Tibial nerve (tissue), 4 donors: ENCODE results near the gene PPM1G. TPM values are rescaled to one million over a fixed set of nuclear protein-coding genes. Genes with fewer than 3 reads are reported as not detected.

Experiments
- DNase-seq, 2 donors: peaks; one replicate each; pipeline ENCODE4 v3.0.0-alpha.2; 2019; ENCODE audit warnings: low spot score in 2 of 2
- H3K27ac ChIP-seq, 4 donors: fragments of 200-600 bp; sonication (generic) in 3 of 4; one replicate each; pipeline ENCODE4 v1.5.1; 2017 to 2019; ENCODE audit warnings: mild to moderate bottlenecking in 1 of 4
- H3K27me3 ChIP-seq, 2 donors: fragments of 200-600 bp; sonication (generic) in 1 of 2; one replicate each; pipeline versions ENCODE4 v1.5.1 to v1.6.0; 2017 to 2019
- H3K36me3 ChIP-seq, 3 donors: fragments of 200-600 bp; sonication (generic); one replicate each; pipeline ENCODE4 v1.5.1; 2018 to 2019
- H3K4me1 ChIP-seq, 4 donors: fragments of 200-600 bp; sonication (generic) in 3 of 4; one replicate each; pipeline ENCODE4 v1.5.1; 2017 to 2019
- H3K4me3 ChIP-seq, 4 donors: fragments of 200-600 bp; sonication (generic) in 3 of 4; one replicate each; pipeline ENCODE4 v1.5.1; 2017 to 2019; ENCODE audit warnings: mild to moderate bottlenecking in 1 of 4, moderate library complexity in 1 of 4
- H3K9me3 ChIP-seq, 4 donors: fragments of 200-600 bp; sonication (generic) in 3 of 4; one replicate each; pipeline ENCODE4 v1.5.1; 2017 to 2019
- EP300 ChIP-seq, 2 donors: sonication (generic); formaldehyde crosslinking; IDR thresholded peaks; one replicate each; pipeline ENCODE4 v1.6.1; 2017; ENCODE audit warnings: antibody characterized with exemption in 2 of 2, mild to moderate bottlenecking in 1 of 2
- POLR2A ChIP-seq, 2 donors: fragments of 450-650 bp; IDR thresholded peaks; one replicate each; pipeline ENCODE4 v1.6.1; 2017; ENCODE audit warnings: antibody characterized with exemption in 2 of 2, mild to moderate bottlenecking in 2 of 2, moderate library complexity in 2 of 2
- WGBS, 2 donors: methylation state at CpG; one replicate each; pipeline ENCODE4 v1.1.5; 2018; 5-methylcytosine and 5-hydroxymethylcytosine counted together
- total RNA-seq, 4 donors: library from RNA; depleted of rRNA; stranded (reverse); fragments of >200 nt; gene quantifications; one replicate each; pipeline ENCODE4 v1.1.0, GENCODE V29; 2016
- TF ChIP-seq, protein P1 (sequence below), 5 experiments: fragments of 200-600 bp in 3 of 5; fragments of 450-650 bp in 2 of 5; sonication (generic) in 3 of 5; IDR thresholded peaks; one replicate each; pipeline ENCODE4 v1.5.1; 2016 to 2019; ENCODE audit warnings: antibody characterized with exemption in 5 of 5, mild to moderate bottlenecking in 3 of 5, moderate library complexity in 2 of 5

Gene PPM1G
- total RNA-seq, 4 donors from 2014 or later: 33.7 to 53.6 (median 47.9) TPM

DNA sequence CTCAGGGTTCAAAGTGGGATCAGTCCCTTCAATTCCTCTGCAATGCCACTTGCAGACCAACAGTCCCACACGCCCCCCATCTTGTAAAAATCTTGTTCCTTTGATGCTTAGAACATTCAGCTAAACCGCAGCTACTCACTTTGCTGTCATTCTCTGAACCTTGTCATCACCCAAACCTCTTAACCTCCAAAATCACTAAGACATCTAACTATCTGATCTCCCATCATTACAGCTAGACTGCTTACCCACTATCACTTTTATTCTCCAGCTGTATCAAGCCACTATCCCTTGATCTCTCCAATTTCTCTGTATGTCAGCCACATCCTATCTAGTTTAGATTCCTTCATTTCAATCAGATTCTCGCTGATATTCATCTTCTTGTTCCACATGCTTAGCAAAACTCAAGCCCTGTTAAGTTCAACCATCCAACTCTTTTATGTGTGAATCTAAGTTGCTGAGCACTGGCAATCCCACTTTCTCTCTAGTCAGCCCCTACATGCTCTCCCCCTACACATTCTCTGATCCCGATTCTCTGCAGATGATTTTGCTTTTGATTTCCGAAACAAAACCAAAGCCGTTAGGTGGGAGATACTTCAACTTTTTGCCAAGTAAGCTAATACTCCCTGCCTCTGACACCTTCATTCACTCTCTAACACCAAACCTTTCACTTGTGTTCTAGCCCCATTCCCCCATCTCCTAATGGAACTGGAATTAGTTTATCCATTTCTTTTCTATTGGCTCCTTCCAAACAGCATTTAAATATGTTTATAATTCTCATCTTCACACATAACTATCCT, 57.4 kb downstream of the PPM1G start:
- no peaks in the 10 kb centered on the region for H3K27me3 ChIP-seq
- no peak for DNase-seq
- no peak overlapping the region for H3K27ac ChIP-seq
- no peaks in the 10 kb centered on the region for H3K9me3 ChIP-seq
- peaks cover 0 to 52% (median 13%) of the 10 kb centered on the region in 4 donors for H3K4me1 ChIP-seq
- TF ChIP-seq EP300 (IDR thresholded peaks at IDR 0.05) (no peak), POLR2A (IDR thresholded peaks at IDR 0.05) (no peak)
- TF ChIP-seq, protein P1, sequence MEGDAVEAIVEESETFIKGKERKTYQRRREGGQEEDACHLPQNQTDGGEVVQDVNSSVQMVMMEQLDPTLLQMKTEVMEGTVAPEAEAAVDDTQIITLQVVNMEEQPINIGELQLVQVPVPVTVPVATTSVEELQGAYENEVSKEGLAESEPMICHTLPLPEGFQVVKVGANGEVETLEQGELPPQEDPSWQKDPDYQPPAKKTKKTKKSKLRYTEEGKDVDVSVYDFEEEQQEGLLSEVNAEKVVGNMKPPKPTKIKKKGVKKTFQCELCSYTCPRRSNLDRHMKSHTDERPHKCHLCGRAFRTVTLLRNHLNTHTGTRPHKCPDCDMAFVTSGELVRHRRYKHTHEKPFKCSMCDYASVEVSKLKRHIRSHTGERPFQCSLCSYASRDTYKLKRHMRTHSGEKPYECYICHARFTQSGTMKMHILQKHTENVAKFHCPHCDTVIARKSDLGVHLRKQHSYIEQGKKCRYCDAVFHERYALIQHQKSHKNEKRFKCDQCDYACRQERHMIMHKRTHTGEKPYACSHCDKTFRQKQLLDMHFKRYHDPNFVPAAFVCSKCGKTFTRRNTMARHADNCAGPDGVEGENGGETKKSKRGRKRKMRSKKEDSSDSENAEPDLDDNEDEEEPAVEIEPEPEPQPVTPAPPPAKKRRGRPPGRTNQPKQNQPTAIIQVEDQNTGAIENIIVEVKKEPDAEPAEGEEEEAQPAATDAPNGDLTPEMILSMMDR (IDR thresholded peaks at IDR 0.05): no peak
- WGBS, 2 donors: 81 to 88% methylated on average over 6 of the region's 6 CpGs
- no peaks in the 10 kb centered on the region for H3K36me3 ChIP-seq
- no peak overlapping the region for H3K4me3 ChIP-seq

DNA sequence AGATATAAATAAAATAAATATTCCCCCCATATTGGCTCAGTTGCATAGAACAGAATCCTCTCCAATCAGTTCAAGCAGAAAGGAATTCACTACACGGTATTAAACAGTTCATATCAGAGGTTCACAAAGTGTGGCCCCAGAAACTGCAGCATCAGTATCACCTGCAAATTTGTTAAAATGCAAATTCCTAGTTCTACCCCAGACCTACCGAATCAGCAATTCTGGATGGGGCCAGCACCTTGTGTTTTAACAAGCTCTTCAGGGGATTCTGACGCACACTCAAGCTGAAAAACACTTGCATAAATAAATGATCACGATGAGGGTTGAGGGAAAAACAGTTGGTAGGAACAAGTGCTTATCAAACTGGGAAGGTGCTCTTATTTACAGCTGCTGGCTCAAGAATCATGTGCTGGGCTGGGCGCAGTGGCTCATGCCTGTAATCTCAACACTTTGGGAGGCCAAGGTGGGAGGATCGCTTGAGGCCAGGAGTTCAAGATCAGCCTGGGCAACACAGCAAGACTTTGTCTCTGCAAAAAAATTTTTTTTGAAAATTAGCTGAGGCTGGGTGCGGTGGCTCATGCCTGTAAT, 59.2 kb downstream of the PPM1G start:
- Histone ChIP-seq H3K27ac (no peak overlapping the region), H3K36me3 (no peaks in the 10 kb centered on the region), H3K4me1 (peaks cover 0 to 44% (median 6%) of the 10 kb centered on the region in 4 donors), H3K9me3 (no peaks in the 10 kb centered on the region), H3K4me3 (no peak overlapping the region), H3K27me3 (no peaks in the 10 kb centered on the region)
- no peak for DNase-seq
- 72% methylated on average over 7 of the region's 7 CpGs for WGBS, 2 donors
- TF ChIP-seq, protein P1 (IDR thresholded peaks at IDR 0.05): no peak
- TF ChIP-seq EP300 (IDR thresholded peaks at IDR 0.05): no peak
- TF ChIP-seq POLR2A (IDR thresholded peaks at IDR 0.05): no peak

DNA sequence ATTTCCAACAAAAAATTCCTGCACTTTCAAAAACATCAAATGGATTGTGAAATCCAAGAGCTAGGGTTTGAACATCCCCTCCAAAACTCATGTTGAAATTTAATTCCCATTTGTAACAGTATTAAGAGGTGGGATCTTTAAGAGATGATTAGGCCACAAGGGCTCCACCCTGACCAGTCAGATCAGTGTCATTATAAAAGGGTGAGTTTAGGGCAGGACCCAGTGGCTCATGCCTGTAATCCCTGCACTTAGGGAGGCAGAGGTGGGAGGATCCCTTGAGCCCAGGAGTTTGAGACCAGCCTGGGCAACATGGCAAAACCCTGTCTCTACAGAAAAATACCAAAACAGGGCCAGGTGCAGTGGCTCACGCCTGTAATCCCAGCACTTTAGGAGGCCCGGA, 61.8 kb downstream of the PPM1G start:
- Histone ChIP-seq H3K36me3 (peaks cover 0 to 9% (median 0%) of the 10 kb centered on the region in 3 donors), H3K9me3 (no peaks in the 10 kb centered on the region), H3K4me3 (no peak overlapping the region), H3K27ac (peak overlapping the region in 1 of 4 donors; percentile 17), H3K27me3 (no peaks in the 10 kb centered on the region), H3K4me1 (peaks cover 0 to 20% (median 0%) of the 10 kb centered on the region in 4 donors)
- no peak for DNase-seq
- whole genome bisulfite sequencing, 2 donors: 88 to 92% methylated on average over 2 of the region's 2 CpGs
- no peak for TF ChIP-seq EP300 (IDR thresholded peaks at IDR 0.05)
- TF ChIP-seq POLR2A (IDR thresholded peaks at IDR 0.05): no peak
- TF ChIP-seq, protein P1 (IDR thresholded peaks at IDR 0.05): no peak

DNA sequence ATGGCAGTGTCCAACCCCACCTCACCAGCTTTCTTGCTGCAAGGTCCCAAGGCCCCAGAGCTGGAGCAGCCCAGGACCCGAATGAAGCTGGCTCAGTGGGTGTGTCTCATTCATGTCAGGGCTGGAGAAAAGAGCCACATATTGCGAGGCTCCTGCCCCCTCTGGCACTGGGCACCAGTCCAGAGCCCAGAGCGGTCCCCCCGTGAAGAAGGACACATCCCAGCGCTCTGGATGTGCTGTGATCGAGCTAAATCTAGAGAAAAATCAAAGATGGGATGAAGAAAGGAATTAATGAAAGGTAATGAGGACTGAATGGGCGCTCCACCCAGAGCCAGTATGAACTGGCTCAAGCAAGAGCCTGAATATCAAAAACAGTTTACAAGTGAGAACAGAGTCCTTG, 73.2 kb downstream of the PPM1G start:
- H3K27me3 ChIP-seq: no peaks in the 10 kb centered on the region
- WGBS, 2 donors: 93 to 95% methylated on average over 7 of the region's 7 CpGs
- H3K36me3 ChIP-seq: peaks cover 13 to 99% (median 26%) of the 10 kb centered on the region in 3 donors
- DNase-seq: no peak
- H3K9me3 ChIP-seq: no peaks in the 10 kb centered on the region
- no peak overlapping the region for H3K27ac ChIP-seq
- no peaks in the 10 kb centered on the region for H3K4me1 ChIP-seq
- TF ChIP-seq POLR2A (IDR thresholded peaks at IDR 0.05) (no peak), EP300 (IDR thresholded peaks at IDR 0.05) (no peak)
- TF ChIP-seq, protein P1 (IDR thresholded peaks at IDR 0.05): no peak
- no peak overlapping the region for H3K4me3 ChIP-seq

DNA sequence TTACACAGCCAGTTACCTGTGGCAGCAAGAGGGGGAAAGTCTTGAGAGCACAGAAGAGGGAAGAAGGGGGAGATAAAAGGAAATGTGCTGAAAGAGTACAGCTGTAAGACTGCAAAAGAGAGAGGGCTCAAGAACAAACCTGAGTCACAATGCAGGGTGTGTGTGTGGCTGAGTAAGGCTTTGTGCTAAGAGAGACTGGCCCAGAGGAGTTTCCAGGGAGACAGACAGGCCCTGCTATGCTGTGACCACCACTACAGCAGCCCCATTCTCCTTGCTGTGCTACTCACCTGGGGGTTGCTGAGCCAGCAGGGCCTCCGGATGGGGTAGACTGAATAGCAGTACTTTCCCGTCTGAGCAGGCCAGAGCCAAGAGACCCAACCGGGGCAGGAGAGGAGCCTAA, 74.1 kb downstream of the PPM1G start:
- TF ChIP-seq POLR2A (IDR thresholded peaks at IDR 0.05) (no peak), EP300 (IDR thresholded peaks at IDR 0.05) (no peak)
- TF ChIP-seq, protein P1 (IDR thresholded peaks at IDR 0.05): no peak
- Histone ChIP-seq H3K4me1 (no peaks in the 10 kb centered on the region), H3K4me3 (no peak overlapping the region), H3K36me3 (peaks cover 13 to 99% (median 24%) of the 10 kb centered on the region in 3 donors), H3K27ac (no peak overlapping the region), H3K27me3 (no peaks in the 10 kb centered on the region), H3K9me3 (no peaks in the 10 kb centered on the region)
- WGBS, 2 donors: 89 to 96% methylated on average over 3 of the region's 3 CpGs
- DNase-seq: no peak
